CD4-positive, alpha-beta T cell (primary cell): Measurements from ENCODE around the gene ABCA13. TPM values are rescaled to one million over a fixed set of nuclear protein-coding genes. Genes with fewer than 3 reads are reported as not detected.

Source experiments
- ATAC-seq: fragments of 200-7000 bp; cut with Tn5 transposase; one replicate; pipeline ENCODE4 v1.10.0; 2022; ENCODE audit warnings: mild to moderate bottlenecking; ENCODE audit not compliant: poor library complexity
- CTCF ChIA-PET: fragments of 350-600 bp; sonication (Branson Sonifier 250); formaldehyde crosslinking; loops from one replicate; lab custom pipeline; 2021; ENCODE audit warnings: antibody characterized with exemption, inconsistent platforms; lab: Charles Lee
- POLR2A ChIA-PET: fragments of 350-600 bp; sonication (Branson Sonifier 250); formaldehyde crosslinking; loops from one replicate; lab custom pipeline; 2021; ENCODE audit warnings: antibody characterized with exemption, inconsistent platforms; lab: Charles Lee
- DNase-seq, 14 experiments: peaks; one replicate each; pipeline ENCODE4 v3.0.0-alpha.2; 2013 to 2020; ENCODE audit warnings: mixed read lengths in 2 of 14
- H3K27ac ChIP-seq, 2 donors: one replicate each; pipeline versions ENCODE4 v1.5.1 to v1.7.0; 2013; ENCODE audit warnings: low read length in 2 of 2, low read depth in 1 of 2, mild to moderate bottlenecking in 1 of 2
- H3K27me3 ChIP-seq, 2 experiments: 1 replicate in 1 of 2; 2 replicates in 1 of 2; pipeline versions ENCODE4 v1.6.1 to v1.7.0; 2013; ENCODE audit warnings: low read length in 2 of 2, control low read depth in 1 of 2, mild to moderate bottlenecking in 1 of 2, moderate library complexity in 1 of 2; ENCODE audit not compliant: insufficient read depth in 2 of 2, control insufficient read depth in 1 of 2
- H3K36me3 ChIP-seq: one replicate; pipeline ENCODE4 v1.6.1; 2013; ENCODE audit warnings: low read length, control low read depth; ENCODE audit not compliant: insufficient read depth
- H3K4me1 ChIP-seq: one replicate; pipeline ENCODE4 v1.6.1; 2013; ENCODE audit warnings: low read length, control low read depth; ENCODE audit not compliant: insufficient read depth
- H3K4me3 ChIP-seq: one replicate; pipeline ENCODE4 v1.5.1; 2013; ENCODE audit warnings: mild to moderate bottlenecking, low read length, moderate library complexity
- H3K9me3 ChIP-seq, 2 experiments: 1 replicate in 1 of 2; 2 replicates in 1 of 2; pipeline versions ENCODE4 v1.6.1 to v1.7.0; 2013; ENCODE audit warnings: low read length in 2 of 2, mild to moderate bottlenecking in 2 of 2, control low read depth in 1 of 2, moderate library complexity in 1 of 2; ENCODE audit not compliant: control insufficient read depth in 1 of 2, insufficient read depth in 1 of 2
- H3K27ac Mint-ChIP-seq: one replicate; pipeline ENCODE4 v1.8.0; 2020; ENCODE audit warnings: mixed read lengths
- H3K27me3 Mint-ChIP-seq: one replicate; pipeline ENCODE4 v1.8.0; 2021; ENCODE audit warnings: mixed read lengths
- H3K36me3 Mint-ChIP-seq: one replicate; pipeline ENCODE4 v1.8.0; 2021; ENCODE audit warnings: low read depth, mixed read lengths
- H3K4me1 Mint-ChIP-seq: one replicate; pipeline ENCODE4 v1.8.0; 2021; ENCODE audit warnings: low read depth, mixed read lengths
- H3K4me3 Mint-ChIP-seq: one replicate; pipeline ENCODE4 v1.8.0; 2020; ENCODE audit warnings: mild to moderate bottlenecking, mixed read lengths
- H3K9me3 Mint-ChIP-seq: one replicate; pipeline ENCODE4 v1.8.0; 2020; ENCODE audit warnings: mixed read lengths
- intact Hi-C, 2 experiments: fragments of 100-400 bp; cut with DNase I in 1 of 2; cut with micrococcal nuclease in 1 of 2; formaldehyde crosslinking; loops; one replicate each; pipeline versions ENCODE4 v1.15.1 to v1.9.0; 2023 to 2025; cut with DNase I, micrococcal nuclease
- total RNA-seq, 174 experiments: library from RNA in 2 of 174; stranded (reverse) in 2 of 174; gene quantifications; one replicate each; pipeline ENCODE4 v1.2.3 and lab custom pipeline; 2021 to 2026
- TF ChIP-seq, protein P1 (sequence below): fragments of 200-600 bp; IDR thresholded peaks from one replicate; pipeline ENCODE4 v1.8.0; 2022; ENCODE audit warnings: antibody characterized with exemption, mild to moderate bottlenecking

The ABCA13 gene
- total RNA-seq, 2 experiments from 2014 or later = not detected

DNA sequence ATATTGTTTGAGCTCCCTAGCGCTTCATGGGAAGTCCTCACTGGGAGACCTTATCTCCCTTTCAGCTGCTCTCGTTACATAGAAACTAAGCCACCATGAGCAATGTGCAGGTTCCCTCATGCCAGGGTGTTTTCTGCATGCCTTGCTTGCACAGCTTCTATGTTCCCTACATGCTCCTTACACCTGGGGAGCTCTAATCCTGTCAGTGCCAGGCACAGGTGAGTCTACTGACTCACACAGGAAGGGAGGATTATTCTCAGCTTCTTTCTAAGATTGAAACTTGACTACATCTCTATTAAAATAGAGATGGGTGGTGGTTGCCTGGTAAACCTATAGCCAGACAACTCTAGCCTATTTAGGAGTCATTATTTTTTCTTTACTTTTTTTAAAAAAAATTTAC is 377.4 kb downstream of the ABCA13 start:
- Histone ChIP-seq H3K27ac (no peak overlapping the region), H3K36me3 (no peaks in the 10 kb centered on the region), H3K9me3 (peaks cover 0 to 3% of the 10 kb centered on the region in 2 experiments), H3K27me3 (no peaks in the 10 kb centered on the region), H3K4me3 (no peak overlapping the region), H3K4me1 (no peaks in the 10 kb centered on the region)
- H3K27ac Mint-ChIP-seq = no peak overlapping the region
- ChIA-PET CTCF (no interaction called here), POLR2A (no interaction called here)
- no peak overlapping the region for H3K4me3 Mint-ChIP-seq
- H3K27me3 Mint-ChIP-seq = no peaks in the 10 kb centered on the region
- no peaks in the 10 kb centered on the region for H3K36me3 Mint-ChIP-seq
- TF ChIP-seq, protein P1, sequence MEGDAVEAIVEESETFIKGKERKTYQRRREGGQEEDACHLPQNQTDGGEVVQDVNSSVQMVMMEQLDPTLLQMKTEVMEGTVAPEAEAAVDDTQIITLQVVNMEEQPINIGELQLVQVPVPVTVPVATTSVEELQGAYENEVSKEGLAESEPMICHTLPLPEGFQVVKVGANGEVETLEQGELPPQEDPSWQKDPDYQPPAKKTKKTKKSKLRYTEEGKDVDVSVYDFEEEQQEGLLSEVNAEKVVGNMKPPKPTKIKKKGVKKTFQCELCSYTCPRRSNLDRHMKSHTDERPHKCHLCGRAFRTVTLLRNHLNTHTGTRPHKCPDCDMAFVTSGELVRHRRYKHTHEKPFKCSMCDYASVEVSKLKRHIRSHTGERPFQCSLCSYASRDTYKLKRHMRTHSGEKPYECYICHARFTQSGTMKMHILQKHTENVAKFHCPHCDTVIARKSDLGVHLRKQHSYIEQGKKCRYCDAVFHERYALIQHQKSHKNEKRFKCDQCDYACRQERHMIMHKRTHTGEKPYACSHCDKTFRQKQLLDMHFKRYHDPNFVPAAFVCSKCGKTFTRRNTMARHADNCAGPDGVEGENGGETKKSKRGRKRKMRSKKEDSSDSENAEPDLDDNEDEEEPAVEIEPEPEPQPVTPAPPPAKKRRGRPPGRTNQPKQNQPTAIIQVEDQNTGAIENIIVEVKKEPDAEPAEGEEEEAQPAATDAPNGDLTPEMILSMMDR = no peak
- ATAC-seq = no peak
- intact Hi-C loops = no loop called here
- no peaks in the 10 kb centered on the region for H3K4me1 Mint-ChIP-seq
- peaks cover 3% of the 10 kb centered on the region for H3K9me3 Mint-ChIP-seq
- no peak for DNase-seq

DNA sequence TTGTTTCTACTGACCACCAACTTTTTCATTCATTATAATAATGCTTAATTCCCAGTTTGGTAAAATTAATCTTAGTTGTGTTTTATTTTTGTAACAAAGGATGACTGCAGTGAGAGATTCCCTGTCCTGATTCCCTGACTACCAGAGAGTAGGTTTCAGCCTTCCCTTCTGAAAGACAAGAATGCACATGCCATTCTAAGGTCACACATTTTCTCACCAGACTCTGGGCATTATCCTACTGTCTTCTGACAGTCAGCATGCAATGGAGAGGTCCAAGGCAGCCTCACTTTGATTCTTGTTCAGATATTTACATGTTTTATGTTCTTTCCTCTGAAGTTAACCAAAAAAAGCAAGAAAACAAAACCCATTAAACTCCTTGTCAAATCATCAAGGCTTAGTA is 380.4 kb downstream of the ABCA13 start:
- TF ChIP-seq, protein P1 = no peak
- peaks cover 3% of the 10 kb centered on the region for H3K9me3 Mint-ChIP-seq
- intact Hi-C loops = no loop called here

DNA sequence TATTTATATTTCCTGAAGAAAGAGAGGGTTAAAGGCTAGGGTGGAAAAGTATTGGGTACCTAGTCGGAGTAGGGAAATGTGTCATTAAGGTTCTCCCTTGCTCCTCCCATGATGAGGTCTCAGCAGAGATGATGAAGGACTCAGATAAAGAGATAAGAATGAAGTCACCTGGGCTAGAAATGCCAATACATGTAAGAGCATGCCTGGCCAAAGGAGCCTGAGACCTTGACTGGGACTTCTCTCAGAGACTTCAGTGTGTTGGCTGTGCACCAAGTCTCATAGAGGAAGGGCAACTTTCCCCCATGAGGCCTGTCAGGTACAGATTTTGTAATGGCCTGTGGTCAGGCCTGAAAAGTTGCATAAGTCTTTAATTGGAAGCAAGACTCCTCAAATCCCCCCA is 392.1 kb downstream of the ABCA13 start:
- H3K36me3 ChIP-seq = no peaks in the 10 kb centered on the region
- H3K4me1 ChIP-seq = no peaks in the 10 kb centered on the region
- intact Hi-C loops = no loop called here
- ChIA-PET POLR2A (no interaction called here), CTCF (no interaction called here)
- Mint-ChIP-seq H3K27ac (no peak overlapping the region), H3K27me3 (no peaks in the 10 kb centered on the region), H3K36me3 (no peaks in the 10 kb centered on the region), H3K4me1 (no peaks in the 10 kb centered on the region), H3K9me3 (peaks cover 5% of the 10 kb centered on the region), H3K4me3 (no peak overlapping the region)
- TF ChIP-seq, protein P1 = no peak
- H3K27me3 ChIP-seq = no peaks in the 10 kb centered on the region
- no peak overlapping the region for H3K4me3 ChIP-seq
- ATAC-seq (no peak), DNase-seq (no peak)
- H3K9me3 ChIP-seq = no peaks in the 10 kb centered on the region
- no peak overlapping the region for H3K27ac ChIP-seq

More for the DNA sequence above, 380.4 kb downstream of the ABCA13 start:
- Mint-ChIP-seq H3K4me3 (no peak overlapping the region), H3K27ac (no peak overlapping the region), H3K4me1 (no peaks in the 10 kb centered on the region), H3K27me3 (no peaks in the 10 kb centered on the region), H3K36me3 (no peaks in the 10 kb centered on the region)
- Histone ChIP-seq H3K27me3 (no peaks in the 10 kb centered on the region), H3K27ac (no peak overlapping the region), H3K9me3 (peaks cover 3 to 5% of the 10 kb centered on the region in 2 experiments), H3K36me3 (no peaks in the 10 kb centered on the region), H3K4me3 (no peak overlapping the region), H3K4me1 (no peaks in the 10 kb centered on the region)
- CTCF ChIA-PET = no interaction called here
- DNase-seq = no peak
- POLR2A ChIA-PET = no interaction called here
- no peak for ATAC-seq
